GM23248 (cell line): ENCODE data around the gene CAMTA1. TPM values are rescaled to one million over a fixed set of nuclear protein-coding genes. Genes with fewer than 3 reads are reported as not detected.

Source experiments
- DNase-seq: peaks from one replicate; pipeline ENCODE4 v3.0.0-alpha.2; 2015
- H2AFZ ChIP-seq: fragments of 200-600 bp; sonication (generic); 2 replicates; pipeline ENCODE4 v1.6.1; 2016; ENCODE audit warnings: antibody characterized with exemption
- H3F3A ChIP-seq: fragments of 200-600 bp; sonication (generic); 2 replicates; pipeline ENCODE4 v1.6.1; 2016; ENCODE audit warnings: mild to moderate bottlenecking, antibody characterized with exemption, mixed run types; ENCODE audit not compliant: insufficient read depth
- H3K27ac ChIP-seq: fragments of 200-600 bp; sonication (generic); 2 replicates; pipeline ENCODE4 v1.5.1; 2016; ENCODE audit warnings: mild to moderate bottlenecking
- H3K27me3 ChIP-seq: fragments of 200-600 bp; sonication (generic); replicated peaks from 2 replicates; pipeline ENCODE4 v1.6.1; 2016; ENCODE audit warnings: mild to moderate bottlenecking; ENCODE audit not compliant: insufficient read depth
- H3K36me3 ChIP-seq: fragments of 200-600 bp; sonication (generic); 2 replicates; pipeline ENCODE4 v1.6.1; 2016; ENCODE audit warnings: low read depth, mild to moderate bottlenecking
- H3K4me1 ChIP-seq: fragments of 200-600 bp; sonication (generic); 2 replicates; pipeline ENCODE4 v1.6.1; 2016; ENCODE audit warnings: mild to moderate bottlenecking; ENCODE audit not compliant: insufficient read depth
- H3K4me2 ChIP-seq: fragments of 200-600 bp; sonication (generic); one replicate; pipeline ENCODE4 v1.6.1; 2016; ENCODE audit warnings: mild to moderate bottlenecking; ENCODE audit not compliant: unreplicated experiment
- H3K4me3 ChIP-seq: fragments of 200-600 bp; sonication (generic); 2 replicates; pipeline ENCODE4 v1.5.1; 2016; ENCODE audit warnings: mild to moderate bottlenecking
- H3K79me2 ChIP-seq: fragments of 200-600 bp; sonication (generic); 2 replicates; pipeline ENCODE4 v1.6.1; 2016; ENCODE audit warnings: mild to moderate bottlenecking; ENCODE audit not compliant: insufficient read depth
- H3K9ac ChIP-seq: fragments of 200-600 bp; sonication (generic); 2 replicates; pipeline ENCODE4 v1.6.1; 2016; ENCODE audit warnings: mild to moderate bottlenecking
- H3K9me2 ChIP-seq: fragments of 200-600 bp; sonication (generic); 2 replicates; pipeline ENCODE4 v1.6.1; 2016; ENCODE audit warnings: mixed run types, mild to moderate bottlenecking, moderate library complexity; ENCODE audit not compliant: insufficient read depth
- H3K9me3 ChIP-seq: fragments of 200-600 bp; sonication (generic); one replicate; pipeline ENCODE4 v1.6.1; 2017; ENCODE audit warnings: low read depth
- H4K20me1 ChIP-seq: fragments of 200-600 bp; sonication (generic); 2 replicates; pipeline ENCODE4 v1.6.0; 2016; ENCODE audit not compliant: insufficient read depth
- EZH2 ChIP-seq: fragments of 200-600 bp; sonication (generic); IDR thresholded peaks from 2 replicates; pipeline ENCODE4 v1.6.1; 2018; ENCODE audit warnings: antibody characterized with exemption, mild to moderate bottlenecking; ENCODE audit not compliant: insufficient read depth, poor library complexity, severe bottlenecking
- EZH2phosphoT487 ChIP-seq: fragments of 200-600 bp; sonication (generic); IDR thresholded peaks from 2 replicates; pipeline ENCODE4 v1.6.1; 2018; ENCODE audit warnings: antibody characterized with exemption, moderate library complexity, mild to moderate bottlenecking, low read depth; ENCODE audit not compliant: insufficient read depth
- WGBS, 2 experiments: methylation state at CpG; one replicate each; pipeline ENCODE4 v1.1.6; 2015 to 2017; ENCODE audit warnings: low lambda C conversion rate in 2 of 2, low coverage in 1 of 2; ENCODE audit errors: missing lambda C conversion rate in 2 of 2; 5-methylcytosine and 5-hydroxymethylcytosine counted together
- in situ Hi-C: fragments of 300-500 bp; cut with MboI; formaldehyde crosslinking; loops from 2 replicates; pipeline ENCODE4 v1.15.0; 2020
- polyA plus RNA-seq: library from polyadenylated mRNA; unstranded; fragments of >200 nt; fragmentation: Nextera tagmentation; extraction: Ambion mirVana; gene quantifications from 2 replicates; pipeline ENCODE4 v1.2.1, GENCODE V29; 2016
- total RNA-seq: library from RNA; depleted of rRNA; stranded (reverse); fragments of >200 nt; shearing (Covaris generic); gene quantifications from 2 replicates; pipeline ENCODE4 v1.2.3, GENCODE V29; 2014

The CAMTA1 gene
- total and polyA plus RNA-seq, 2 experiments from 2014 or later = 50.1 to 165 TPM

- Histone ChIP-seq H3K79me2 (no peaks in the 10 kb centered on the region), H2AFZ (no peak overlapping the region), H3F3A (no peaks in the 10 kb centered on the region), H3K27ac (no peak overlapping the region), H3K36me3 (no peaks in the 10 kb centered on the region), H3K9ac (no peak overlapping the region), H4K20me1 (no peaks in the 10 kb centered on the region), H3K9me2 (no peaks in the 10 kb centered on the region), H3K9me3 (no peaks in the 10 kb centered on the region), H3K27me3 (no peaks in the 10 kb centered on the region), H3K4me1 (0 out of 2 replicates have a peak, but pooled peaks cover 7% of the 10 kb centered on the region), H3K4me2 (no peak overlapping the region), H3K4me3 (no peak overlapping the region)
- TF ChIP-seq EZH2 (no peak), EZH2phosphoT487 (no peak)
- WGBS, 2 experiments = 22 to 26% methylated on average over 7 of the region's 7 CpGs
- in situ Hi-C loops = no loop called here
- DNase-seq = no peak
These were observed 336.4 kb downstream of the CAMTA1 start for GRCh38 chr1:7121622-7121988.

- H4K20me1 ChIP-seq = no peaks in the 10 kb centered on the region
- no peaks in the 10 kb centered on the region for H3K36me3 ChIP-seq
- in situ Hi-C loops = no loop called here
- no peak overlapping the region for H3K27ac ChIP-seq
- DNase-seq = no peak
- no peak overlapping the region for H3K4me3 ChIP-seq
- 0 out of 2 replicates have a peak, but pooled peaks cover under 1% of the 10 kb centered on the region for H3K27me3 ChIP-seq
- TF ChIP-seq EZH2 = no peak
- TF ChIP-seq EZH2phosphoT487 = no peak
- H3K9me2 ChIP-seq = no peaks in the 10 kb centered on the region
- H2AFZ ChIP-seq = no peak overlapping the region
- H3K79me2 ChIP-seq = no peaks in the 10 kb centered on the region
- H3K9ac ChIP-seq = no peak overlapping the region
- no peaks in the 10 kb centered on the region for H3F3A ChIP-seq
- H3K4me2 ChIP-seq = no peak overlapping the region
- no peaks in the 10 kb centered on the region for H3K4me1 ChIP-seq
- no peaks in the 10 kb centered on the region for H3K9me3 ChIP-seq
- 64 to 74% methylated on average over 12 of the region's 12 CpGs for WGBS, 2 experiments
These were observed 342.2 kb downstream of the CAMTA1 start for GRCh38 chr1:7127322-7128075.

- in situ Hi-C loops = no loop called here
- 60 to 64% methylated on average over 2 of the region's 2 CpGs for WGBS, 2 experiments
- H4K20me1 ChIP-seq = no peaks in the 10 kb centered on the region
These were observed 343.0 kb downstream of the CAMTA1 start for GRCh38 chr1:7128293-7128692.

GRCh38 chr1:7130127-7130526, 344.9 kb downstream of the CAMTA1 start:
- in situ Hi-C loops = no loop called here
- WGBS, 2 experiments = 68 to 71% methylated on average over 4 of the region's 4 CpGs
- no peaks in the 10 kb centered on the region for H3K9me2 ChIP-seq
- no peak overlapping the region for H3K9ac ChIP-seq
- H3K79me2 ChIP-seq = no peaks in the 10 kb centered on the region
- no peak overlapping the region for H3K4me3 ChIP-seq
- TF ChIP-seq EZH2 (no peak), EZH2phosphoT487 (no peak)
- no peaks in the 10 kb centered on the region for H3K4me1 ChIP-seq
- H2AFZ ChIP-seq = no peak overlapping the region
- H3K4me2 ChIP-seq = no peak overlapping the region
- H3K36me3 ChIP-seq = no peaks in the 10 kb centered on the region
- no peaks in the 10 kb centered on the region for H3K9me3 ChIP-seq
- no peak for DNase-seq
- no peaks in the 10 kb centered on the region for H3F3A ChIP-seq
- H4K20me1 ChIP-seq = no peaks in the 10 kb centered on the region
- H3K27ac ChIP-seq = no peak overlapping the region
- H3K27me3 ChIP-seq = peaks cover 3% of the 10 kb centered on the region; the same call in 1 of the 2 replicates

More at GRCh38 chr1:7128293-7128692, 343.0 kb downstream of the CAMTA1 start:
- Histone ChIP-seq H3K27ac (no peak overlapping the region), H3K9me3 (no peaks in the 10 kb centered on the region), H3K4me1 (no peaks in the 10 kb centered on the region), H3K9me2 (no peaks in the 10 kb centered on the region), H3K36me3 (no peaks in the 10 kb centered on the region), H3K9ac (no peak overlapping the region), H2AFZ (no peak overlapping the region), H3K79me2 (no peaks in the 10 kb centered on the region), H3F3A (no peaks in the 10 kb centered on the region), H3K4me3 (no peak overlapping the region), H3K27me3 (peaks cover 3% of the 10 kb centered on the region; the same call in 1 of the 2 replicates), H3K4me2 (no peak overlapping the region)
- DNase-seq = no peak
- TF ChIP-seq EZH2 = no peak
- TF ChIP-seq EZH2phosphoT487 = no peak
